ENCODE data around the gene NR6A1. TPM values are rescaled to one million over a fixed set of nuclear protein-coding genes. Genes with fewer than 3 reads are reported as not detected.

The NR6A1 gene
- total RNA-seq, 1 experiment from 2014 or later = 0.77 TPM

DNA sequence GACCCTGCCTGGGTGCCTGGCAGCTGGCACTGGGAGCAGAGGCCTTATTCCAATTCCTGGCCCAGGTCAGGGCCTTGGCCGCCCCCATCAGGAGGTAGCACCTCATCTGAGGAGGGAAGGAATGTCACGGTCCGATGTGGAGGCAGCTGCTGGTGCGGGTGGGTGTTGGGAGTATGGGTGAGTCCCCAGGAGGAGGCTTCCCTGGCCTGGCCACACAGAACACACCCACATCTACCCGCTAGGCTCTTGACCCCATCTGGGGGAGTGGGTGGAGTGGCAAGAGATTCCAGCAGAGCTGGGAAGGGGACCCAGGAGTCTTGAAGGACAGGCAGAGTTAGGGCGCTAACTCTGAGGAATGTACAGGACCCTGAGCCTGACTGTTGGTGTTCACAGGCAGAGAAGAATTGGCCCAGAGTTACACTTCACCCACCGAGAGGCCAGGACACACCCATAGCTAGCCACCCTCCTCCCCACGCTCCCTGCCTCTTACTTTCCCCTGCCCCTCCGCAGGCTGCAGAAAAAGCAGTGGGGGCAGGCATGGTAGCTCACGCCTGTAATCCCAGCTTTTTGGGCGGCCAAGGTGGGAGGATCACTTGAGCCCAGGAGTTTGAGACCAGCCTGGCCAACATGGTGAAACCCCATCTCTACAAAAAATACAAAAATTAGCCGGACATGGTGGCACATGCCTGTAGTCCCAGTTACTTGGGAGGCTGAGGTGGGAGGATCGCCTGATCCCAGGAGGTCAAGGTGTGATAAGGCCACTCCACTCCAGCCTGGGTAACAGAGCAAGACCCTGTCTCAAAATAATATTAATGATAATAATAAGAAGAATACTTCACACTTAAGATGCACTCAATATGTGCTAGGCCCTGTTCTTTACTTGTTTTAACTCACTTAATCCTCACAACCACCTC, 11.8 kb upstream of the NR6A1 start:
- CTCF ChIA-PET = no interaction called here
- POLR2A ChIA-PET (ENCODE audit: unreplicated experiment) = no interaction called here
- no peak for DNase-seq
- Histone ChIP-seq H3K79me2 (ENCODE audit: low read length) (no peaks in the 10 kb centered on the region), H3K9ac (ENCODE audit: low read length) (no peak overlapping the region), H3K27me3 (ENCODE audit: low read length) (no peaks in the 10 kb centered on the region), H3K4me1 (ENCODE audit: insufficient read depth, low read length) (peaks cover 15% of the 10 kb centered on the region), H3K9me2 (replicated peaks; ENCODE audit: low read length) (no peaks in the 10 kb centered on the region), H3K4me2 (ENCODE audit: low read length) (no peak overlapping the region), H3K9me3 (ENCODE audit: low read length) (no peaks in the 10 kb centered on the region), H3K4me3 (ENCODE audit: low read length) (no peak overlapping the region), H2AFZ (ENCODE audit: low read length) (no peak overlapping the region), H3F3A (ENCODE audit: low read length, unreplicated experiment) (peaks cover 7% of the 10 kb centered on the region), H3K27ac (ENCODE audit: low read length) (no peak overlapping the region), H3K36me3 (ENCODE audit: low read depth, low read length) (no peaks in the 10 kb centered on the region), H4K20me1 (ENCODE audit: low read length) (no peaks in the 10 kb centered on the region)
- no TSS peak for BruUV-seq (replicated peaks)
- no peak for ATAC-seq
- intact Hi-C loops (cut with micrococcal nuclease) = no loop called here
- TF ChIP-seq EZH2 (IDR thresholded peaks at IDR 0.05; ENCODE audit: low read length, unreplicated experiment) (no peak), EZH2phosphoT487 (IDR thresholded peaks at IDR 0.05; ENCODE audit: borderline replicate concordance, low read length) (no peak)
- TF ChIP-seq, protein P1, sequence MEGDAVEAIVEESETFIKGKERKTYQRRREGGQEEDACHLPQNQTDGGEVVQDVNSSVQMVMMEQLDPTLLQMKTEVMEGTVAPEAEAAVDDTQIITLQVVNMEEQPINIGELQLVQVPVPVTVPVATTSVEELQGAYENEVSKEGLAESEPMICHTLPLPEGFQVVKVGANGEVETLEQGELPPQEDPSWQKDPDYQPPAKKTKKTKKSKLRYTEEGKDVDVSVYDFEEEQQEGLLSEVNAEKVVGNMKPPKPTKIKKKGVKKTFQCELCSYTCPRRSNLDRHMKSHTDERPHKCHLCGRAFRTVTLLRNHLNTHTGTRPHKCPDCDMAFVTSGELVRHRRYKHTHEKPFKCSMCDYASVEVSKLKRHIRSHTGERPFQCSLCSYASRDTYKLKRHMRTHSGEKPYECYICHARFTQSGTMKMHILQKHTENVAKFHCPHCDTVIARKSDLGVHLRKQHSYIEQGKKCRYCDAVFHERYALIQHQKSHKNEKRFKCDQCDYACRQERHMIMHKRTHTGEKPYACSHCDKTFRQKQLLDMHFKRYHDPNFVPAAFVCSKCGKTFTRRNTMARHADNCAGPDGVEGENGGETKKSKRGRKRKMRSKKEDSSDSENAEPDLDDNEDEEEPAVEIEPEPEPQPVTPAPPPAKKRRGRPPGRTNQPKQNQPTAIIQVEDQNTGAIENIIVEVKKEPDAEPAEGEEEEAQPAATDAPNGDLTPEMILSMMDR (conservative IDR thresholded peaks at IDR 0.05; ENCODE audit: low read depth, low read length) = no peak

DNA sequence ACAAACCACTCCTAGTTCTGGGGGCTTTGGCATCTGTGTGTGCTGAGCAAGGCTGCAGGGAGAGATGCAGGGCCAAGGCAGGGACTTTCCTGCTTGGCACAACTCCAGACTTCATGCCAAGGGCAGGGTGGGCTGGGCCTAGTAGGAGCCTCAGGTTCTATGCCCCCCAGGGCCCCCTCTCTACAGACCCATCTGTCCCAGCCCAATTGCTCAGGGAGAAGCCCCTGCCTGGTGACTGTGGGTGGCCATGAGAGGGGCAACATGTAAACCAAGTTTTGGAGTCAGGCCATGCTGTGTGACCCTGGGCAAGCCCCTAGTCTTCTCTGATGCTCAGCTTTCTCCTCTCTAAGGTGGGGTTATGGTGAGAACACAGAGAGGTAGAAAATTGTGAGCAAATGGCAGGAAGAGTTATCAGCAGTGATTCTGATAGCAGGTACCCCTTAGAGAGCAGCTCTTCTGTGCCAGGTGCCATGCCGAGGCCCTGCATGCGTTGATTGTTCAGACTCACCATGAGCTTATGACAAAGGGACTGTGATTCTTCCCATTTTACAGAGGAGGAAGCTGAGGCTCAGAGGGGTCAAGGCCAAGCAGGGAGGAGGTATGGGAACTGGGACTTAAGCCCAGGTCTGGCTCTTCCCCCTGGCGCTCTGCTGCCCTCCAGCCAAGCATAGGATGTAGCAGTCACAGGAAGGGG, 11.0 kb upstream of the NR6A1 start:
- CTCF ChIA-PET = no interaction called here
- Histone ChIP-seq H3K9me3 (ENCODE audit: low read length) (no peaks in the 10 kb centered on the region), H3F3A (ENCODE audit: low read length, unreplicated experiment) (peaks cover 7% of the 10 kb centered on the region), H3K9me2 (replicated peaks; ENCODE audit: low read length) (no peaks in the 10 kb centered on the region), H3K27ac (ENCODE audit: low read length) (no peak overlapping the region), H3K27me3 (ENCODE audit: low read length) (no peaks in the 10 kb centered on the region), H3K4me2 (ENCODE audit: low read length) (no peak overlapping the region), H3K36me3 (ENCODE audit: low read depth, low read length) (no peaks in the 10 kb centered on the region), H3K4me3 (ENCODE audit: low read length) (no peak overlapping the region), H2AFZ (ENCODE audit: low read length) (no peak overlapping the region), H3K9ac (ENCODE audit: low read length) (no peak overlapping the region), H3K4me1 (ENCODE audit: insufficient read depth, low read length) (peaks cover 20% of the 10 kb centered on the region), H3K79me2 (ENCODE audit: low read length) (no peaks in the 10 kb centered on the region), H4K20me1 (ENCODE audit: low read length) (no peaks in the 10 kb centered on the region)
- POLR2A ChIA-PET (ENCODE audit: unreplicated experiment) = no interaction called here
- no peak for DNase-seq
- BruUV-seq (replicated peaks) = no TSS peak
- no peak for ATAC-seq
- TF ChIP-seq, protein P1 (conservative IDR thresholded peaks at IDR 0.05; ENCODE audit: low read depth, low read length) = no peak
- TF ChIP-seq EZH2phosphoT487 (IDR thresholded peaks at IDR 0.05; ENCODE audit: borderline replicate concordance, low read length) = no peak
- TF ChIP-seq EZH2 (IDR thresholded peaks at IDR 0.05; ENCODE audit: low read length, unreplicated experiment) = no peak
- intact Hi-C loops (cut with micrococcal nuclease) = no loop called here

DNA sequence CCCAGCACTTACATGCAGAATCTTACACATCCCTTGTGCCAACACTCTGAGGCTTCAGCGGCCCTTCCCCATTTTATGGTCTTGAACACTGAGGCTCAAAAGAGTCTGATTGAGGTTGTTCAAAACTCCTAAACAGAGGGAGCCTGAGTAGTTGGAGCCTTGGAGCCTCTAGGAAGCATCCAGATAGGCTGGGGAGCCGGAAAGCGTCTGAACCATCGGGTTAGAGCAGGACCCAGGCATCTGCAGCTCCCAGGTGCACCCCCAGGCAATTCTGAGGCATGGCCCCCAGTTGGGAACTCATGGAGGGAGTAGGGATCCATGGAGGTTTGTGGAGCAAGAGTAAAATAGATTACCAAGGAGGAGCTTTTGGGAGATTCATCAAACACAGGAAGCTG, 9.6 kb upstream of the NR6A1 start:
- BruUV-seq (replicated peaks) = no TSS peak
- intact Hi-C loops (cut with micrococcal nuclease) = no loop called here

More for the DNA sequence above, 9.6 kb upstream of the NR6A1 start:
- no peak overlapping the region for H3K4me3 ChIP-seq (ENCODE audit: low read length)
- TF ChIP-seq EZH2 (IDR thresholded peaks at IDR 0.05; ENCODE audit: low read length, unreplicated experiment) = no peak
- TF ChIP-seq EZH2phosphoT487 (IDR thresholded peaks at IDR 0.05; ENCODE audit: borderline replicate concordance, low read length) = no peak
- TF ChIP-seq, protein P1 (conservative IDR thresholded peaks at IDR 0.05; ENCODE audit: low read depth, low read length) = no peak
- H3K4me1 ChIP-seq (ENCODE audit: insufficient read depth, low read length) = peaks cover 20% of the 10 kb centered on the region
- no peak overlapping the region for H3K9ac ChIP-seq (ENCODE audit: low read length)
- H3K9me3 ChIP-seq (ENCODE audit: low read length) = no peaks in the 10 kb centered on the region
- no peaks in the 10 kb centered on the region for H3K27me3 ChIP-seq (ENCODE audit: low read length)
- H3K79me2 ChIP-seq (ENCODE audit: low read length) = no peaks in the 10 kb centered on the region
- no peak overlapping the region for H3K4me2 ChIP-seq (ENCODE audit: low read length)
- H2AFZ ChIP-seq (ENCODE audit: low read length) = no peak overlapping the region
- ChIA-PET CTCF (no interaction called here), POLR2A (ENCODE audit: unreplicated experiment) (no interaction called here)
- H3F3A ChIP-seq (ENCODE audit: low read length, unreplicated experiment) = peaks cover 7% of the 10 kb centered on the region
- H3K9me2 ChIP-seq (replicated peaks; ENCODE audit: low read length) = no peaks in the 10 kb centered on the region
- ATAC-seq (no peak), DNase-seq (no peak)
- no peak overlapping the region for H3K27ac ChIP-seq (ENCODE audit: low read length)
- H4K20me1 ChIP-seq (ENCODE audit: low read length) = no peaks in the 10 kb centered on the region
- H3K36me3 ChIP-seq (ENCODE audit: low read depth, low read length) = no peaks in the 10 kb centered on the region
